Astrocyte (in vitro differentiated cells and primary cell): ENCODE measurements around the gene ZNF276. TPM values are rescaled to one million over a fixed set of nuclear protein-coding genes. Genes with fewer than 3 reads are reported as not detected.
A peak's percentile ranks its signal among the peaks of the same experiment; 100 is the strongest.

Source experiments
- DNase-seq: peaks from one replicate; pipeline ENCODE4 v3.0.0-alpha.2; 2010; ENCODE audit warnings: low read depth
- FAIRE-seq: peaks from 2 replicates; lab custom pipeline; 2011; peaks lifted over from hg19 to GRCh38; lab: Jason Lieb, UNC
- H2AFZ ChIP-seq: 2 replicates; pipeline ENCODE4 v1.6.0; 2012; ENCODE audit warnings: low read depth, low read length, inconsistent platforms
- H3K27ac ChIP-seq: 2 replicates; pipeline ENCODE4 v1.5.1; 2011; ENCODE audit warnings: low read depth, low read length, inconsistent platforms
- H3K27me3 ChIP-seq: 2 replicates; pipeline ENCODE4 v1.6.0; 2011; ENCODE audit warnings: low read length, inconsistent platforms; ENCODE audit not compliant: insufficient read depth
- H3K36me3 ChIP-seq: 2 replicates; pipeline ENCODE4 v1.5.1; 2011; ENCODE audit warnings: low read length, inconsistent platforms; ENCODE audit not compliant: insufficient read depth
- H3K4me1 ChIP-seq: 2 replicates; pipeline ENCODE4 v1.5.1; 2011; ENCODE audit warnings: low read length, inconsistent platforms; ENCODE audit not compliant: insufficient read depth
- H3K4me2 ChIP-seq: 2 replicates; pipeline ENCODE4 v1.6.0; 2012; ENCODE audit warnings: low read length, inconsistent platforms
- H3K4me3 ChIP-seq: 2 replicates; pipeline ENCODE4 v1.5.1; 2011; ENCODE audit warnings: low read depth, mild to moderate bottlenecking, low read length, inconsistent platforms; ENCODE audit not compliant: insufficient read depth
- H3K79me2 ChIP-seq: 2 replicates; pipeline ENCODE4 v1.6.0; 2012; ENCODE audit warnings: mild to moderate bottlenecking, low read length, inconsistent platforms; ENCODE audit not compliant: insufficient read depth
- H3K9ac ChIP-seq: 2 replicates; pipeline ENCODE4 v1.6.0; 2012; ENCODE audit warnings: mild to moderate bottlenecking, low read length, inconsistent platforms
- H3K9me3 ChIP-seq: 2 replicates; pipeline ENCODE4 v1.5.1; 2012; ENCODE audit warnings: low read depth, mild to moderate bottlenecking, low read length, inconsistent platforms; ENCODE audit not compliant: insufficient read depth
- H4K20me1 ChIP-seq: 2 replicates; pipeline ENCODE4 v1.6.0; 2012; ENCODE audit warnings: low read length, inconsistent platforms; ENCODE audit not compliant: insufficient read depth
- H3K27ac Mint-ChIP-seq: one replicate; pipeline ENCODE4 v1.8.0; 2021; ENCODE audit warnings: mild to moderate bottlenecking, mixed read lengths; ENCODE audit not compliant: unreplicated experiment
- H3K27me3 Mint-ChIP-seq: one replicate; pipeline ENCODE4 v1.8.0; 2021; ENCODE audit warnings: low read depth, mixed read lengths; ENCODE audit not compliant: unreplicated experiment
- H3K36me3 Mint-ChIP-seq: one replicate; pipeline ENCODE4 v1.8.0; 2021; ENCODE audit warnings: low read depth, mixed read lengths; ENCODE audit not compliant: unreplicated experiment
- H3K4me1 Mint-ChIP-seq: one replicate; pipeline ENCODE4 v1.8.0; 2021; ENCODE audit warnings: low read depth, mixed read lengths; ENCODE audit not compliant: unreplicated experiment
- H3K4me3 Mint-ChIP-seq: one replicate; pipeline ENCODE4 v1.8.0; 2021; ENCODE audit warnings: mild to moderate bottlenecking, moderate library complexity, mixed read lengths; ENCODE audit not compliant: unreplicated experiment
- H3K9me3 Mint-ChIP-seq: one replicate; pipeline ENCODE4 v1.8.0; 2021; ENCODE audit warnings: mild to moderate bottlenecking, mixed read lengths; ENCODE audit not compliant: unreplicated experiment
- EZH2 ChIP-seq: IDR thresholded peaks from 2 replicates; pipeline ENCODE4 v1.6.1; 2012; ENCODE audit warnings: mild to moderate bottlenecking, low read length, inconsistent platforms; ENCODE audit not compliant: insufficient read depth
- total RNA-seq: library from RNA; stranded (reverse); gene quantifications from 2 replicates; pipeline ENCODE4 v1.2.1, GENCODE V29; 2021
- TF ChIP-seq, protein P1 (sequence below): IDR thresholded peaks from 2 replicates; pipeline ENCODE4 v1.5.1; 2011; ENCODE audit warnings: low read depth, mild to moderate bottlenecking, inconsistent platforms, low read length, moderate library complexity; ENCODE audit not compliant: insufficient read depth

The ZNF276 gene
- total RNA-seq, 1 donor from 2014 or later, result 21.6 TPM

DNA sequence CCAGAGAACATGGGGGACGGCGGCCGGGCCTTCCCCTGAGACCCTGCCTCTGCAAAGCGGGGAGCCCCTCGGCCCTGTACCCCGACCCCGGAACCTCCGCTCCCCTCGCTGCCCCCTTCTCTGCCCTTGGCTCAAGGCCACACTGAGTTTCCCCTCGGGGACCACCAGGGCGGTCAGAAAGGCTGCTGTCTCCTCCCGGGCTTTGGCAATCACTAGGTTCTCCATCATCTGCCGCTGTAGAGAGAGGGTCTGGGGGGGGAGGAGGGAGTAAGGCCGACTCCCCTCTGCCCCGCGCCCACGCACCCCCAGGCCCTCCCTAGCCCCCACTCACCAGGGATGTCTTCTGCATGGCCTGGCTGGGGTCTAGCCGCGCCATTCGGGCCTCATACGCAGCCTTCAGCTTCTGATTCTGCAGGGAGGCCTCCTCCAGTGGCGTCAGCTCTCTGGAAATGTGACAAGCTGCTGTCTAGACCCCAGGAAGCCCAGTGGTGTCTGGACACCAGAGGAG is 9.0 kb upstream of the ZNF276 start:
- H3K27ac ChIP-seq, result peak overlapping the region; percentile 6
- FAIRE-seq, result no peak
- peak overlapping the region; percentile 62 for H2AFZ ChIP-seq
- H3K79me2 ChIP-seq, result peaks cover 2% of the 10 kb centered on the region
- TF ChIP-seq, protein P1, sequence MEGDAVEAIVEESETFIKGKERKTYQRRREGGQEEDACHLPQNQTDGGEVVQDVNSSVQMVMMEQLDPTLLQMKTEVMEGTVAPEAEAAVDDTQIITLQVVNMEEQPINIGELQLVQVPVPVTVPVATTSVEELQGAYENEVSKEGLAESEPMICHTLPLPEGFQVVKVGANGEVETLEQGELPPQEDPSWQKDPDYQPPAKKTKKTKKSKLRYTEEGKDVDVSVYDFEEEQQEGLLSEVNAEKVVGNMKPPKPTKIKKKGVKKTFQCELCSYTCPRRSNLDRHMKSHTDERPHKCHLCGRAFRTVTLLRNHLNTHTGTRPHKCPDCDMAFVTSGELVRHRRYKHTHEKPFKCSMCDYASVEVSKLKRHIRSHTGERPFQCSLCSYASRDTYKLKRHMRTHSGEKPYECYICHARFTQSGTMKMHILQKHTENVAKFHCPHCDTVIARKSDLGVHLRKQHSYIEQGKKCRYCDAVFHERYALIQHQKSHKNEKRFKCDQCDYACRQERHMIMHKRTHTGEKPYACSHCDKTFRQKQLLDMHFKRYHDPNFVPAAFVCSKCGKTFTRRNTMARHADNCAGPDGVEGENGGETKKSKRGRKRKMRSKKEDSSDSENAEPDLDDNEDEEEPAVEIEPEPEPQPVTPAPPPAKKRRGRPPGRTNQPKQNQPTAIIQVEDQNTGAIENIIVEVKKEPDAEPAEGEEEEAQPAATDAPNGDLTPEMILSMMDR, result no peak
- no peak for TF ChIP-seq EZH2
- Mint-ChIP-seq H3K27ac (no peak overlapping the region), H3K4me3 (peak overlapping the region; percentile 79), H3K9me3 (no peaks in the 10 kb centered on the region), H3K27me3 (no peaks in the 10 kb centered on the region), H3K4me1 (peaks cover 2% of the 10 kb centered on the region), H3K36me3 (no peaks in the 10 kb centered on the region)
- H3K4me1 ChIP-seq, result peaks cover 3% of the 10 kb centered on the region
- no peaks in the 10 kb centered on the region for H4K20me1 ChIP-seq
- H3K36me3 ChIP-seq, result no peaks in the 10 kb centered on the region
- no peaks in the 10 kb centered on the region for H3K9me3 ChIP-seq
- H3K4me2 ChIP-seq, result peak overlapping the region; percentile 87
- peak overlapping the region; percentile 60 for H3K4me3 ChIP-seq
- DNase-seq, result no peak
- H3K9ac ChIP-seq, result peak overlapping the region; percentile 76
- H3K27me3 ChIP-seq, result no peaks in the 10 kb centered on the region

GRCh38 chr16:89716493-89716892 is 4.8 kb upstream of the ZNF276 start:
- no peak for DNase-seq
- Mint-ChIP-seq H3K27me3 (no peaks in the 10 kb centered on the region), H3K27ac (no peak overlapping the region), H3K9me3 (no peaks in the 10 kb centered on the region), H3K36me3 (peaks cover 3% of the 10 kb centered on the region), H3K4me1 (peaks cover 12% of the 10 kb centered on the region), H3K4me3 (no peak overlapping the region)
- H3K79me2 ChIP-seq, result peaks cover 13% of the 10 kb centered on the region
- no peak overlapping the region for H3K27ac ChIP-seq
- H3K9me3 ChIP-seq, result no peaks in the 10 kb centered on the region
- H4K20me1 ChIP-seq, result no peaks in the 10 kb centered on the region
- TF ChIP-seq, protein P1, result no peak
- TF ChIP-seq EZH2, result no peak
- H3K36me3 ChIP-seq, result no peaks in the 10 kb centered on the region
- H3K4me2 ChIP-seq, result no peak overlapping the region
- peaks cover 22% of the 10 kb centered on the region for H3K4me1 ChIP-seq
- H3K9ac ChIP-seq, result no peak overlapping the region
- no peak overlapping the region for H3K4me3 ChIP-seq
- no peak overlapping the region for H2AFZ ChIP-seq
- no peak for FAIRE-seq
- no peaks in the 10 kb centered on the region for H3K27me3 ChIP-seq

GRCh38 chr16:89716916-89717687 is 4.2 kb upstream of the ZNF276 start:
- Histone ChIP-seq H3K9me3 (no peaks in the 10 kb centered on the region), H3K27me3 (no peaks in the 10 kb centered on the region), H3K4me2 (no peak overlapping the region), H3K9ac (no peak overlapping the region), H3K36me3 (no peaks in the 10 kb centered on the region), H2AFZ (no peak overlapping the region), H3K27ac (no peak overlapping the region), H4K20me1 (no peaks in the 10 kb centered on the region), H3K4me1 (peaks cover 22% of the 10 kb centered on the region), H3K4me3 (no peak overlapping the region), H3K79me2 (peaks cover 16% of the 10 kb centered on the region)
- H3K27ac Mint-ChIP-seq, result no peak overlapping the region
- TF ChIP-seq, protein P1, result no peak
- TF ChIP-seq EZH2, result no peak
- peaks cover 12% of the 10 kb centered on the region for H3K4me1 Mint-ChIP-seq
- no peaks in the 10 kb centered on the region for H3K27me3 Mint-ChIP-seq
- H3K36me3 Mint-ChIP-seq, result peaks cover 3% of the 10 kb centered on the region
- no peak overlapping the region for H3K4me3 Mint-ChIP-seq
- H3K9me3 Mint-ChIP-seq, result no peaks in the 10 kb centered on the region
- no peak for FAIRE-seq
- no peak for DNase-seq
